PC-3 (cell line): Measurements from ENCODE around the gene PTH2. TPM values are rescaled to one million over a fixed set of nuclear protein-coding genes. Genes with fewer than 3 reads are reported as not detected.

ENCODE experiments used
- ATAC-seq: fragments of 200-7000 bp; cut with Tn5 transposase; 2 replicates; pipeline ENCODE4 v1.9.1; 2020; ENCODE audit warnings: mild to moderate bottlenecking, moderate library complexity
- BruUV-seq: library from RNA; stranded (reverse); fragments of 400-500 nt; replicated peaks from 2 replicates; lab custom pipeline; 2021; lab: Mats Ljungman, UMichigan
- CTCF ChIA-PET: fragments of 300-600 bp; sonication (Branson Sonifier 250); formaldehyde crosslinking; loops from one replicate; lab custom pipeline; 2022; ENCODE audit warnings: antibody characterized with exemption; lab: Charles Lee
- POLR2A ChIA-PET: fragments of 300-600 bp; sonication (Branson Sonifier 250); formaldehyde crosslinking; loops from one replicate; lab custom pipeline; 2022; ENCODE audit warnings: antibody characterized with exemption; ENCODE audit not compliant: unreplicated experiment; lab: Charles Lee
- DNase-seq: peaks from one replicate; pipeline ENCODE4 v3.0.0-alpha.2; 2015
- H2AFZ ChIP-seq: fragments of 300-600 bp; sonication (generic); 2 replicates; pipeline ENCODE4 v1.6.0; 2016; ENCODE audit warnings: antibody characterized with exemption, low read length
- H3F3A ChIP-seq: fragments of 300-600 bp; sonication (generic); one replicate; pipeline ENCODE4 v1.6.0; 2017; ENCODE audit warnings: antibody characterized with exemption, low read length, control low read depth, mild to moderate bottlenecking; ENCODE audit not compliant: unreplicated experiment
- H3K27ac ChIP-seq: fragments of 300-600 bp; sonication (generic); 2 replicates; pipeline ENCODE4 v1.5.1; 2016; ENCODE audit warnings: mild to moderate bottlenecking, low read length
- H3K27me3 ChIP-seq: fragments of 300-600 bp; sonication (generic); 2 replicates; pipeline ENCODE4 v1.6.1; 2016; ENCODE audit warnings: low read length, mixed read lengths
- H3K36me3 ChIP-seq: fragments of 300-600 bp; sonication (generic); 2 replicates; pipeline ENCODE4 v1.6.1; 2016; ENCODE audit warnings: low read depth, mixed run types, low read length, mixed read lengths
- H3K4me1 ChIP-seq: fragments of 300-600 bp; sonication (generic); 2 replicates; pipeline ENCODE4 v1.5.1; 2016; ENCODE audit warnings: low read length; ENCODE audit not compliant: insufficient read depth
- H3K4me2 ChIP-seq: fragments of 300-600 bp; sonication (generic); 2 replicates; pipeline ENCODE4 v1.6.0; 2016; ENCODE audit warnings: low read length
- H3K4me3 ChIP-seq: fragments of 300-600 bp; sonication (generic); 2 replicates; pipeline ENCODE4 v1.5.1; 2016; ENCODE audit warnings: mild to moderate bottlenecking, low read length, mixed read lengths
- H3K79me2 ChIP-seq: fragments of 300-600 bp; sonication (generic); 2 replicates; pipeline ENCODE4 v1.6.1; 2017; ENCODE audit warnings: low read length, mixed read lengths
- H3K9ac ChIP-seq: fragments of 300-600 bp; sonication (generic); 2 replicates; pipeline ENCODE4 v1.6.0; 2016; ENCODE audit warnings: mild to moderate bottlenecking, low read length
- H3K9me2 ChIP-seq: fragments of 300-600 bp; sonication (generic); replicated peaks from 2 replicates; pipeline ENCODE4 v1.6.1; 2016; ENCODE audit warnings: mixed run types, low read length, mixed read lengths
- H3K9me3 ChIP-seq: fragments of 300-600 bp; sonication (generic); 2 replicates; pipeline ENCODE4 v1.6.1; 2016; ENCODE audit warnings: low read length, mixed read lengths
- H4K20me1 ChIP-seq: fragments of 300-600 bp; sonication (generic); 2 replicates; pipeline ENCODE4 v1.6.1; 2016; ENCODE audit warnings: low read length, mixed read lengths
- CTCF ChIP-seq: fragments of 300-600 bp; sonication (generic); conservative IDR thresholded peaks from 2 replicates; pipeline ENCODE4 v1.5.1; 2017; ENCODE audit warnings: antibody characterized with exemption, low read depth, mild to moderate bottlenecking, low read length
- EZH2 ChIP-seq: fragments of 300-600 bp; sonication (generic); IDR thresholded peaks from one replicate; pipeline ENCODE4 v1.6.1; 2017; ENCODE audit warnings: antibody characterized with exemption, mild to moderate bottlenecking, low read length; ENCODE audit not compliant: unreplicated experiment
- EZH2phosphoT487 ChIP-seq: fragments of 300-600 bp; sonication (generic); IDR thresholded peaks from 2 replicates; pipeline ENCODE4 v1.6.1; 2018; ENCODE audit warnings: mild to moderate bottlenecking, antibody characterized with exemption, low read length, borderline replicate concordance
- intact Hi-C: fragments of 100-400 bp; cut with micrococcal nuclease; formaldehyde crosslinking; loops from 2 replicates; pipeline ENCODE4 v1.9.0; 2023
- total RNA-seq: library from RNA; depleted of rRNA; stranded (reverse); fragments of >200 nt; gene quantifications from 2 replicates; pipeline ENCODE4 v1.2.3, GENCODE V29; 2014

Gene PTH2
- total RNA-seq, 1 experiment from 2014 or later = not detected

GRCh38 chr19:49387936-49388372 lies 35.3 kb downstream of the PTH2 start, which contains the start of gene KASH5:
Gene KASH5 (plus strand): TSS chr19:49388249. CDS start chr19:49390884, 2,635 bp downstream.
- no peak within 1 kb of the TSS for H3K9ac ChIP-seq
- no peaks in the 10 kb centered on the region for H3K27me3 ChIP-seq
- no peaks in the 10 kb centered on the region for H3F3A ChIP-seq
- H3K4me1 ChIP-seq = 0 out of 2 replicates have a peak, but pooled peaks cover 3% of the 10 kb centered on the region
- no peak within 1 kb of the TSS for H3K4me3 ChIP-seq
- no peaks in the 10 kb centered on the region for H3K9me2 ChIP-seq
- POLR2A ChIA-PET = no interaction called here
- H3K9me3 ChIP-seq = peaks cover 2% of the 10 kb centered on the region; the same call in 1 of the 2 replicates
- no peaks in the 10 kb centered on the region for H3K79me2 ChIP-seq
- no peaks in the 10 kb centered on the region for H4K20me1 ChIP-seq
- no peak within 1 kb of the TSS for H3K4me2 ChIP-seq
- no TSS peak for BruUV-seq
- no peak within 1 kb of the TSS for H2AFZ ChIP-seq
- H3K27ac ChIP-seq = no peak within 1 kb of the TSS
- TF ChIP-seq EZH2 (no peak), EZH2phosphoT487 (no peak), CTCF (no peak)
- no peaks in the 10 kb centered on the region for H3K36me3 ChIP-seq
- DNase-seq = peak; percentile 42
- CTCF ChIA-PET = no interaction called here
- ATAC-seq = no peak
- intact Hi-C loops = no loop called here

- POLR2A ChIA-PET = no interaction called here
Measured at GRCh38 chr19:49383599-49383998, 39.6 kb downstream of the PTH2 start.

More at GRCh38 chr19:49383599-49383998, 39.6 kb downstream of the PTH2 start:
- no peaks in the 10 kb centered on the region for H4K20me1 ChIP-seq
- DNase-seq (no peak), ATAC-seq (no peak)
- H3K9ac ChIP-seq = no peak overlapping the region
- H3K9me3 ChIP-seq = peaks cover 7% of the 10 kb centered on the region
- no peaks in the 10 kb centered on the region for H3K36me3 ChIP-seq
- H3K4me2 ChIP-seq = no peak overlapping the region
- intact Hi-C loops = no loop called here
- no peaks in the 10 kb centered on the region for H3K79me2 ChIP-seq
- no peaks in the 10 kb centered on the region for H3K9me2 ChIP-seq
- H3K4me3 ChIP-seq = no peak overlapping the region
- CTCF ChIA-PET = no interaction called here
- BruUV-seq = no TSS peak
- TF ChIP-seq EZH2 (no peak), CTCF (no peak), EZH2phosphoT487 (no peak)
- H3K27ac ChIP-seq = no peak overlapping the region
- no peaks in the 10 kb centered on the region for H3K4me1 ChIP-seq
- no peaks in the 10 kb centered on the region for H3K27me3 ChIP-seq
- no peak overlapping the region for H2AFZ ChIP-seq
- no peaks in the 10 kb centered on the region for H3F3A ChIP-seq
